Fibroblast of lung (primary cell): ENCODE measurements around the gene SSH2. TPM values are rescaled to one million over a fixed set of nuclear protein-coding genes. Genes with fewer than 3 reads are reported as not detected.
"Not testable (repeated sequence)": the region's sequence is repeated elsewhere in the genome, so short reads cannot be mapped to it uniquely, and the experiment has no call there.

Experiments
- DNase-seq, 2 donors: peaks; one replicate each; pipeline versions ENCODE4 v3.0.0 to v3.0.0-alpha.2; 2010; ENCODE audit warnings: low read depth in 2 of 2
- H2AFZ ChIP-seq: 2 replicates; pipeline ENCODE4 v1.5.1; 2012; ENCODE audit warnings: low read length, control low read depth, inconsistent platforms
- H3K27ac ChIP-seq: 2 replicates; pipeline ENCODE4 v1.5.1; 2011; ENCODE audit warnings: low read length, control low read depth; ENCODE audit not compliant: insufficient read depth
- H3K27me3 ChIP-seq: 2 replicates; pipeline ENCODE4 v1.5.1; 2011; ENCODE audit warnings: mild to moderate bottlenecking, low read length; ENCODE audit not compliant: control insufficient read depth, insufficient read depth
- H3K36me3 ChIP-seq: 2 replicates; pipeline ENCODE4 v1.5.1; 2011; ENCODE audit warnings: low read length; ENCODE audit not compliant: control insufficient read depth, insufficient read depth
- H3K4me1 ChIP-seq: 2 replicates; pipeline ENCODE4 v1.5.1; 2011; ENCODE audit warnings: low read length; ENCODE audit not compliant: control insufficient read depth, insufficient read depth; ENCODE audit errors: extremely low read depth
- H3K4me2 ChIP-seq: 2 replicates; pipeline ENCODE4 v1.5.1; 2011; ENCODE audit warnings: low read length, control low read depth; ENCODE audit not compliant: insufficient read depth; ENCODE audit errors: extremely low read depth
- H3K4me3 ChIP-seq, 4 experiments: fragments of 200-600 bp in 1 of 4; sonication (generic) in 1 of 4; replicated peaks in 1 of 4; 2 replicates each; pipeline ENCODE4 v1.5.1; 2011 to 2016; ENCODE audit warnings: low read length in 4 of 4, low read depth in 3 of 4, mild to moderate bottlenecking in 3 of 4, control low read depth in 2 of 4, inconsistent platforms in 1 of 4, mixed read lengths in 1 of 4; ENCODE audit not compliant: insufficient read depth in 1 of 4; ENCODE audit errors: control extremely low read depth in 1 of 4
- H3K79me2 ChIP-seq: 2 replicates; pipeline ENCODE4 v1.5.1; 2012; ENCODE audit warnings: mild to moderate bottlenecking, low read length, inconsistent platforms; ENCODE audit not compliant: control insufficient read depth, insufficient read depth
- H3K9ac ChIP-seq: 2 replicates; pipeline ENCODE4 v1.5.1; 2011; ENCODE audit warnings: mild to moderate bottlenecking, low read length, control low read depth; ENCODE audit not compliant: insufficient read depth
- H3K9me3 ChIP-seq: 2 replicates; pipeline ENCODE4 v1.5.1; 2012; ENCODE audit warnings: low read depth, low read length; ENCODE audit not compliant: control insufficient read depth, insufficient read depth
- H4K20me1 ChIP-seq: 2 replicates; pipeline ENCODE4 v1.5.1; 2011; ENCODE audit warnings: low read length; ENCODE audit not compliant: control insufficient read depth, insufficient read depth; ENCODE audit errors: extremely low read depth
- EZH2 ChIP-seq: IDR thresholded peaks from 2 replicates; pipeline ENCODE4 v1.5.1; 2012; ENCODE audit warnings: low read length, control low read depth, mild to moderate bottlenecking; ENCODE audit errors: missing control alignments
- polyA plus RNA-seq, 2 donors: library from polyadenylated mRNA; depleted of rRNA in 1 of 2; stranded (reverse) in 1 of 2; unstranded in 1 of 2; fragments of >200 nt; gene quantifications; 2 replicates each; pipeline ENCODE4 v1.2.1, GENCODE V29; 2011 to 2012; ENCODE audit warnings: missing spikeins in 1 of 2
- total RNA-seq: library from RNA; depleted of rRNA; stranded (reverse); fragments of >200 nt; gene quantifications from 2 replicates; pipeline ENCODE4 v1.2.1, GENCODE V29; 2014
- TF ChIP-seq, protein P1 (sequence below), 2 donors: IDR thresholded peaks in 1 of 2; conservative IDR thresholded peaks in 1 of 2; 1 replicate in 1 of 2; 2 replicates in 1 of 2; pipeline ENCODE4 v1.5.1; 2011 to 2012; ENCODE audit warnings: low read length in 2 of 2, control low read depth in 1 of 2, inconsistent platforms in 1 of 2, low read depth in 1 of 2, mild to moderate bottlenecking in 1 of 2

SSH2 gene
- total and polyA plus RNA-seq, 2 donors (not counting 1 experiment from before 2014, with no cell fraction given) = 21.0 to 30.2 TPM

DNA sequence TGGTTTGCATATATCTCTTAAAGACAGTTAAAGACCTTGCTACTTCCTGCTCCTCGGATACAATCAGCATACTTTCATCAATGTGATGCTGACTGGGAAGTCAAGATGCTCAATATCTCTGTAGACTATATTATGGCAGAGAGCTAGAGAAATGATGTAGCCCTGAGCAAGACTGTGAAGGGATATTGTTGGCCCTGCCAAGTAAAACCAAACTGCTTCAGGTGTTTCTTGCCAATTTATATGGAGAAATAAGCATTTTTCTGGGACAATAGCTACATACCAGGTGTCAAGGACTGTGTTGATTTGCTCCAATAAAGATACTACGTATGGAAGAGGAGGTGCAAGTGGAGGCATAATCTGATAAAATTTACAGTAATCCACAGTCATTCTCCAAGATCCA is 6.7 kb upstream of the SSH2 start:
- Histone ChIP-seq H3K27ac (no peak overlapping the region), H3K4me3 (no peak overlapping the region)
- no peak for TF ChIP-seq EZH2
- TF ChIP-seq, protein P1, sequence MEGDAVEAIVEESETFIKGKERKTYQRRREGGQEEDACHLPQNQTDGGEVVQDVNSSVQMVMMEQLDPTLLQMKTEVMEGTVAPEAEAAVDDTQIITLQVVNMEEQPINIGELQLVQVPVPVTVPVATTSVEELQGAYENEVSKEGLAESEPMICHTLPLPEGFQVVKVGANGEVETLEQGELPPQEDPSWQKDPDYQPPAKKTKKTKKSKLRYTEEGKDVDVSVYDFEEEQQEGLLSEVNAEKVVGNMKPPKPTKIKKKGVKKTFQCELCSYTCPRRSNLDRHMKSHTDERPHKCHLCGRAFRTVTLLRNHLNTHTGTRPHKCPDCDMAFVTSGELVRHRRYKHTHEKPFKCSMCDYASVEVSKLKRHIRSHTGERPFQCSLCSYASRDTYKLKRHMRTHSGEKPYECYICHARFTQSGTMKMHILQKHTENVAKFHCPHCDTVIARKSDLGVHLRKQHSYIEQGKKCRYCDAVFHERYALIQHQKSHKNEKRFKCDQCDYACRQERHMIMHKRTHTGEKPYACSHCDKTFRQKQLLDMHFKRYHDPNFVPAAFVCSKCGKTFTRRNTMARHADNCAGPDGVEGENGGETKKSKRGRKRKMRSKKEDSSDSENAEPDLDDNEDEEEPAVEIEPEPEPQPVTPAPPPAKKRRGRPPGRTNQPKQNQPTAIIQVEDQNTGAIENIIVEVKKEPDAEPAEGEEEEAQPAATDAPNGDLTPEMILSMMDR (conservative IDR thresholded peaks at IDR 0.05 in 1 of 2, IDR thresholded peaks at IDR 0.05 in 1 of 2; ENCODE audit: low read depth in 1 of 2, low read length in 2 of 2) = no peak

GRCh38 chr17:29935909-29936308 is 5.9 kb upstream of the SSH2 start:
- not testable (repeated sequence) for H3K79me2 ChIP-seq, H3K27ac ChIP-seq

More for the DNA sequence above, 6.7 kb upstream of the SSH2 start:
- Histone ChIP-seq H2AFZ (no peak overlapping the region), H3K4me2 (no peak overlapping the region), H3K79me2 (no peaks in the 10 kb centered on the region), H3K4me1 (no peaks in the 10 kb centered on the region), H3K9ac (no peak overlapping the region), H3K9me3 (no peaks in the 10 kb centered on the region), H3K27me3 (no peaks in the 10 kb centered on the region), H3K36me3 (no peaks in the 10 kb centered on the region), H4K20me1 (no peaks in the 10 kb centered on the region)
- DNase-seq = no peak

DNA sequence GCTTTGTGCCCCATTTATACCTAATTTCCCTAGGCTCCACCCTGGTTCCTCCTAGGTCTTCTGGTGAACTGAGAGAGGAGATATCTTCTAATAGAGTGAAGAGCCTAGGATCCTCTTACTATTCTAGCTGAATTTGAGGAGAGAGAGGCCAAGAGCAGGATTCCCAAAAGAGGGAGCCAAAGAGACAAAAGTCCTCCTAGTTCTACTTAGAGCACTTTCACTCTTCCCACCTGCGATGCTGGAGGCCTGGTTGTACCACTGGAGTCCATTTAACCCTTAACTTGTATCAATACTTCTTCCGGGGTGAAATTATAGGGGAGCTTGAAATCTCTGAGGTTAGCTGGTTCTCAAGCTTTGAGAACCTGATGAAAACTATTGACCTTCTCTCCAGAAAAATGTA is 3.4 kb upstream of the SSH2 start:
- Histone ChIP-seq H3K9ac (no peak overlapping the region), H4K20me1 (no peaks in the 10 kb centered on the region), H3K79me2 (peaks cover 14% of the 10 kb centered on the region), H3K4me2 (peak overlapping the region; percentile 57), H3K27me3 (no peaks in the 10 kb centered on the region), H3K36me3 (no peaks in the 10 kb centered on the region), H3K9me3 (no peaks in the 10 kb centered on the region), H3K4me3 (no peak overlapping the region), H3K27ac (no peak overlapping the region), H2AFZ (no peak overlapping the region), H3K4me1 (peaks cover 5% of the 10 kb centered on the region)
- peak; percentile 29 to 50 for DNase-seq
- TF ChIP-seq EZH2 = no peak
- TF ChIP-seq, protein P1 (conservative IDR thresholded peaks at IDR 0.05 in 1 of 2, IDR thresholded peaks at IDR 0.05 in 1 of 2; ENCODE audit: low read depth in 1 of 2, low read length in 2 of 2) = peak; percentile 48 to 51

More at GRCh38 chr17:29935909-29936308, 5.9 kb upstream of the SSH2 start:
- H3K9ac ChIP-seq, H3K4me2 ChIP-seq, H3K9me3 ChIP-seq, H3K27me3 ChIP-seq, H2AFZ ChIP-seq, H3K4me1 ChIP-seq, H3K4me3 ChIP-seq, H4K20me1 ChIP-seq, H3K36me3 ChIP-seq, DNase-seq: not testable (repeated sequence)
